Vagina (tissue), 2 donors: ENCODE data around the gene CDC14A.

ENCODE experiments used
- POLR2A ChIP-seq, 2 donors: fragments of 450-650 bp; IDR thresholded peaks; one replicate each; pipeline ENCODE4 v1.6.1; 2017; ENCODE audit warnings: antibody characterized with exemption in 2 of 2, mild to moderate bottlenecking in 2 of 2, moderate library complexity in 2 of 2
- TF ChIP-seq, protein P1 (sequence below), 3 experiments: fragments of 450-650 bp in 2 of 3; fragments of 200-600 bp in 1 of 3; sonication (generic) in 1 of 3; IDR thresholded peaks; one replicate each; pipeline ENCODE4 v1.5.1; 2017 to 2019; ENCODE audit warnings: antibody characterized with exemption in 3 of 3, mild to moderate bottlenecking in 2 of 3, moderate library complexity in 2 of 3

GRCh38 chr1:100539836-100540536 lies 187.7 kb downstream of the CDC14A start:
- TF ChIP-seq, protein P1, sequence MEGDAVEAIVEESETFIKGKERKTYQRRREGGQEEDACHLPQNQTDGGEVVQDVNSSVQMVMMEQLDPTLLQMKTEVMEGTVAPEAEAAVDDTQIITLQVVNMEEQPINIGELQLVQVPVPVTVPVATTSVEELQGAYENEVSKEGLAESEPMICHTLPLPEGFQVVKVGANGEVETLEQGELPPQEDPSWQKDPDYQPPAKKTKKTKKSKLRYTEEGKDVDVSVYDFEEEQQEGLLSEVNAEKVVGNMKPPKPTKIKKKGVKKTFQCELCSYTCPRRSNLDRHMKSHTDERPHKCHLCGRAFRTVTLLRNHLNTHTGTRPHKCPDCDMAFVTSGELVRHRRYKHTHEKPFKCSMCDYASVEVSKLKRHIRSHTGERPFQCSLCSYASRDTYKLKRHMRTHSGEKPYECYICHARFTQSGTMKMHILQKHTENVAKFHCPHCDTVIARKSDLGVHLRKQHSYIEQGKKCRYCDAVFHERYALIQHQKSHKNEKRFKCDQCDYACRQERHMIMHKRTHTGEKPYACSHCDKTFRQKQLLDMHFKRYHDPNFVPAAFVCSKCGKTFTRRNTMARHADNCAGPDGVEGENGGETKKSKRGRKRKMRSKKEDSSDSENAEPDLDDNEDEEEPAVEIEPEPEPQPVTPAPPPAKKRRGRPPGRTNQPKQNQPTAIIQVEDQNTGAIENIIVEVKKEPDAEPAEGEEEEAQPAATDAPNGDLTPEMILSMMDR (IDR thresholded peaks at IDR 0.05) = no peak
- no peak for TF ChIP-seq POLR2A (IDR thresholded peaks at IDR 0.05)
